C1 segment of cervical spinal cord (tissue), 14 donors: ENCODE data around the gene SOCS2.
"Not testable (repeated sequence)": the region's sequence is repeated elsewhere in the genome, so short reads cannot be mapped to it uniquely, and the experiment has no call there.

Source experiments
- DNase-seq, 14 donors: peaks; one replicate each; lab custom pipeline; 2025; lab: John Stamatoyannopoulos, UW

SOCS2 gene

GRCh38 chr12:93593843-93594242 lies 21.4 kb downstream of the SOCS2 start:
- DNase-seq, result no peak

DNA sequence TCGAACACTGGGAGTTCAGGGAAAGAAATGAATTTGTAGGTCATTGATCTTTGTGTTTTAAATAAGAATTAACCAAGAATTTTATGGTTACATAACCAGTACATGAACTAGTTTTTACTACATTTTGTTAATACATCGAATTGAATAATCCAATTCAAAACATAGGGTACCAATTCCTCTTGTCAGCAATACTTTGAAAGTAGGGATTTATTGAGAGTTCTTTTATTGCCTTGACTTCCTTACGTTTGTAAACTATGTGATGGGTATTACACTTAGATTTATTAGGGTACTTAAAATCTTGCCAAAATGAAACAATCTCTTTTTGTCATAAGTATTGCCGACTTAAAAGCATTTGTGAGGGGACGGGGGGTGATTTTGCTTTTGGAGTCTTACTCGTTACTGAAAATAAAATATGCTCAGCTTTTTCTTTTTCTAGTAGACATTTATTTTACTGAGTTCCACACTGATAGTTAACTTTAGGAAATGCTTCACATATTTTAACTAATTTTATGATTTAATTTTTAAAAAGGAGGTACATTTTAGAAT lies 22.4 kb downstream of the SOCS2 start:
- DNase-seq, result no peak

DNA sequence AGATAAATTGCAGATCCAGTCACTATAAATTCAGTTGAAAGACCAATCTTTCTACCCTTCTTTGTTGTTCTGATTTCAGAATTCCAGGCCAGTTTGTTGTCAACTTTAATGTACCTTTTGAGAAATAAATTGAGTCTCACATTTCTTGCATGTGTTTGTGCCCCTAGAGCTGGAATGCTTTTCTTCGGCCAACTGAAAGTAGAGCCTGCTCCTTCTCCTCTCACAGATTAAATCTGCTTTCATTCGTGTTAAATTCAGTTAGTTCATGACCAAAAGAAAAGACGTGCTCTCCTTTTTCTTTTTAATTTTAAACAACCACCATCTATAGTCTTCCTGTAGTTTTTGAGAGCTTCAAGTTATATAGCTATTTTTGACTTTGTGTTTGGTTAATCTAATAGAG lies 22.9 kb downstream of the SOCS2 start:
- DNase-seq, result no peak

DNA sequence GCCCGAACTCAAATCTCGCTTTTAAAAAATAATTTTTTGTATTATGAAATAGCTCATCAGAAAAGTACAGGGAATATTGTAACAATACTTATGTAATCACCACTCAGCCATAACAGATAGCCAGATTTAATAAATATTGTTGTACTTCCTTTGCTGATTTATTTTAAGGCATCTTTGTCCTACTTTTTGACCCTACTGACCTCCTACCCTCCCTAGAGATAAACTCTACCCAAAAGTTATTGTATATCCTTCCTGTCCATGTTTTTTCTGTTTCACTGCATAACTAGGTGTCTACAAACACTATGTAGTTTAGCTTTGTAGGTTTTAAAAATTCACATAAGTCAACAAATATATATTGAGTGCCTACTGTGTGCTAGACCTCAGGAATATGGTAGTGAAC lies 25.1 kb downstream of the SOCS2 start:
- DNase-seq, result no peak

GRCh38 chr12:93599192-93599591 lies 26.7 kb downstream of the SOCS2 start:
- DNase-seq, result no peak

DNA sequence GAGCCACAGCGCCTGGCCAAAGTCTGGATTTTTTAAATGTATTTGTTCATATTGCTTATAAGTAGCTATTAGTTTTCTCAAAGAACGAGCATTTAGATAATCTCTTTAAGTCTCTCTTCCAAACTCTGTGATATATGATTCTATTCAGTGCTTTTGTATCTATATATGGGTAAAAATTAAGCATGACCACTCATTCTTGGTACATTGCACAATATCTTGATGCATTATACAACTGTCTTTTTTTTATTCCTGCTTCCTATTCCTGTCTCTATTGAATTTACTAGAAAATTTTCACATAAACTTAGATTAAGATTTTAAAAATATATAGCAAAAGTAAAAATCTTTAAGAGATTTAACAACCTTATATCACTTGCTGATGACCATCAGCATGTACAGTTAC lies 29.1 kb downstream of the SOCS2 start:
- no peak for DNase-seq

DNA sequence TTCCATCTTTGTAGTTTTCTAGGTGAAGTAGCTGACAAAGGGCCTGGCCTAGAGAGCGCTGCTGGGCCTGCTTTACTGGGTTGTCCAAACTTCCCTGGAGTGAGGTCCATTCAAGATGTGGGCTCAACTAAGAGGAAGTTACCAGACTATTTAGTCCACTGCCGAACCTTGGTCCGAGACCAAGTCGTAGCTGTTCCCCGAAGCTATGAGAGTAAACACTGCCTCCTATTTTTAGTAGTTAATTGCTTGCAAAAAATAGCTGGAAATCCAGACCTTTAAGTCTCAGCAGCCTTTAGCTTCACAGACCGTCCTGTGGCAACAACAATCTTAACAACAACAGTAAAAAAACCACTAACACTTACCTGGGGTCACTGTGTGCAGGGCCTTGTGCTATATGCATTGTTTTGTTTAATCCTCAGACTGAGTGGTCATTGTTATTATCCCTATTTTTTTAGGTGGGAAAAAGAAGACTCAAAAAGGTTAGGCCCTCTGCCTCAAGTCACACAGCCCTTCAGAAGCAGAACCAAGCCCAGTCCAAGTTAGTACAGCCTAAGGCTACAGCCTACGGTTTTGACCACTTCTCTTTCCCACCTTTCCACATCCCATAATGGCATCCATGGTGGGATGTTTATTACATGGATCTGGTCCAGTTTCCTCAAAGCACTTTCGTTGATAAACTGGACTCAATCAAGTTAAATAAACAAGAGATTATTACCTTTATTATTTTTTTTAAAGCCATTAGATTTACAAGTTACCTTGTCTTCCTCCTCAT lies 30.6 kb downstream of the SOCS2 start:
- no peak for DNase-seq

DNA sequence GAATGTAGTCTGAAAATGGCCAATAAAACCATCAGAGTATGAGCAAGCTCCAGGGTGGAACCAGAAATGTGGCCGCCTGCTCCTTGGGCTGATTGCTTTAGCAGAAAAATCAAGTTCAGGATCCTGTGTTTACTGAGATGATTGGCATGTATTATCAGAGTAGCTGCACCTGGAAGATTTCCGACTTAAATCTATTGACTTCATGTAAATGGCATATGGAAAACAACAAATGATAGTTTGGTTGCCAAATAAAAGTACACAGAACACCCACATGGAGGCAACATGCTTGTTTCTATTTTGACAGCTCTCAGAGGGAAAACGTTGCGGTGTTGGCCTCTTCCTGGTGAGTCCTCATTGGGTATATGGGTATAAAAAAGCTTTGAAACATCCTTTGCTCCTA lies 31.3 kb downstream of the SOCS2 start:
- DNase-seq, result no peak

- no peak for DNase-seq
These were observed 35.8 kb downstream of the SOCS2 start for GRCh38 chr12:93608313-93608712.

- DNase-seq, result no peak
These were observed 37.1 kb downstream of the SOCS2 start for GRCh38 chr12:93609281-93610192.

- DNase-seq, result peak in 1 of 14 donors; percentile 21
These were observed 40.3 kb downstream of the SOCS2 start for GRCh38 chr12:93612776-93613175.

- no peak for DNase-seq
These were observed 42.6 kb downstream of the SOCS2 start for GRCh38 chr12:93614917-93615596.

GRCh38 chr12:93616584-93617101 lies 44.2 kb downstream of the SOCS2 start:
- no peak for DNase-seq

GRCh38 chr12:93618891-93619410 lies 46.5 kb downstream of the SOCS2 start:
- no peak for DNase-seq

GRCh38 chr12:93621986-93622385 lies 49.5 kb downstream of the SOCS2 start:
- DNase-seq, result no peak

DNA sequence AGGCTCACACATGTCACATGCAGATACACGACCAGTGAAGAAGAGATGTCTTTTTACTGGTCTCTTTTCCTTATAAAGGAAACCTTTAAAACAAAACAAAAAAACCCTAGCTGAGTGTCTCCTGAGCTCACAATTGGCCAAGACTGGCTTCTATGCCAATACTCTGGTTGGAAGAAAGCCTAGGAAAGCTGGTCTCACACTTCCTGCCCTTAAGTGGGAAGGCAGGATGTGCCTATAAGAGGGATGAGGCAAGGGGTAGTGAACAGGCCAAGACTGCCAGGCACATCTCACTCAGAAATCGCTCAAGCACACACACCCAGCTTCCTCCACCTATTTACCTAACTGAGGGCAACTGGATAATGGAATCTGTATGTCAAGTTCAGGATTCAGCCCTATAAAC lies 50.0 kb downstream of the SOCS2 start:
- no peak for DNase-seq

- no peak for DNase-seq
These were observed 52.3 kb downstream of the SOCS2 start for GRCh38 chr12:93624595-93625294.

- DNase-seq, result not testable (repeated sequence)
These were observed 52.8 kb downstream of the SOCS2 start for GRCh38 chr12:93625295-93625645.

- no peak for DNase-seq
These were observed 53.7 kb downstream of the SOCS2 start for GRCh38 chr12:93626160-93626559.
